HepG2 (cell line): ENCODE measurements around the gene CREBZF. TPM values are rescaled to one million over a fixed set of nuclear protein-coding genes. Genes with fewer than 3 reads are reported as not detected.

ENCODE experiments used
- ATAC-seq: fragments of 200-7000 bp; cut with Tn5 transposase; 3 replicates; pipeline ENCODE4 v1.9.1; 2020; ENCODE audit warnings: mild to moderate bottlenecking, moderate library complexity
- BruUV-seq: library from RNA; stranded (reverse); fragments of 400-500 nt; replicated peaks from 2 replicates; lab custom pipeline; 2021; lab: Mats Ljungman, UMichigan
- CTCF ChIA-PET: fragments of 300-600 bp; formaldehyde crosslinking; extraction: SDS; loops from one replicate; lab custom pipeline; 2021; ENCODE audit warnings: low total read pairs, inconsistent platforms, low intra/inter-chr PET ratio; lab: Yijun Ruan, JAX
- POLR2A ChIA-PET: fragments of 350-600 bp; sonication (Branson Sonifier 250); formaldehyde crosslinking; loops from one replicate; lab custom pipeline; 2020; ENCODE audit warnings: antibody characterized with exemption, inconsistent platforms; lab: Yijun Ruan, JAX
- DNase-seq: peaks from one replicate; pipeline ENCODE4 v3.0.0-alpha.2; 2015; ENCODE audit warnings: low spot score
- FAIRE-seq: peaks from 3 replicates; lab custom pipeline; 2011; peaks lifted over from hg19 to GRCh38; lab: Jason Lieb, UNC
- H2AFZ ChIP-seq: one replicate; pipeline ENCODE4 v1.6.1; 2011; ENCODE audit warnings: low read length, inconsistent platforms
- H3K27ac ChIP-seq: fragments of 300-600 bp; 3 replicates; pipeline ENCODE4 v1.8.0; 2011; ENCODE audit warnings: mixed run types, mild to moderate bottlenecking, mixed read lengths, low read length, inconsistent platforms; ENCODE audit not compliant: insufficient read depth; ENCODE audit errors: extremely low read length
- H3K27me3 ChIP-seq, 2 experiments: fragments of 200-600 bp in 1 of 2; 2 replicates in 1 of 2; 3 replicates in 1 of 2; pipeline versions ENCODE4 v1.6.0 to v1.8.0; 2011; ENCODE audit warnings: low read length in 2 of 2, mild to moderate bottlenecking in 2 of 2, moderate library complexity in 2 of 2, inconsistent platforms in 1 of 2; ENCODE audit not compliant: insufficient read depth in 2 of 2, control insufficient read depth in 1 of 2
- H3K36me3 ChIP-seq, 2 experiments: fragments of 200-600 bp in 1 of 2; replicated peaks in 1 of 2; 2 replicates in 1 of 2; 3 replicates in 1 of 2; pipeline versions ENCODE4 v1.5.1 to v1.8.0; 2011; ENCODE audit warnings: low read length in 2 of 2, inconsistent platforms in 1 of 2; ENCODE audit not compliant: insufficient read depth in 2 of 2, control insufficient read depth in 1 of 2
- H3K4me1 ChIP-seq: 2 replicates; pipeline ENCODE4 v1.5.1; 2012; ENCODE audit warnings: low read length, inconsistent platforms; ENCODE audit not compliant: insufficient read depth
- H3K4me2 ChIP-seq: 2 replicates; pipeline ENCODE4 v1.6.0; 2011; ENCODE audit warnings: low read depth, low read length, inconsistent platforms
- H3K4me3 ChIP-seq, 3 experiments: fragments of 200-600 bp in 1 of 3; sonication (generic), shearing (Covaris generic) in 1 of 3; replicated peaks in 1 of 3; 2 replicates each; pipeline ENCODE4 v1.5.1; 2011 to 2016; ENCODE audit warnings: low read length in 3 of 3, inconsistent platforms in 2 of 3, low read depth in 2 of 3, mild to moderate bottlenecking in 2 of 3, control low read depth in 1 of 3, mixed read lengths in 1 of 3; ENCODE audit not compliant: insufficient read depth in 1 of 3
- H3K79me2 ChIP-seq: one replicate; pipeline ENCODE4 v1.6.1; 2011; ENCODE audit warnings: low read length, inconsistent platforms; ENCODE audit not compliant: insufficient read depth
- H3K9ac ChIP-seq: 2 replicates; pipeline ENCODE4 v1.6.0; 2011; ENCODE audit warnings: mild to moderate bottlenecking, low read depth, low read length, inconsistent platforms; ENCODE audit not compliant: insufficient read depth
- H3K9me3 ChIP-seq: 2 replicates; pipeline ENCODE4 v1.5.1; 2012; ENCODE audit warnings: mild to moderate bottlenecking, low read length
- H4K20me1 ChIP-seq: 2 replicates; pipeline ENCODE4 v1.6.0; 2011; ENCODE audit warnings: inconsistent platforms, mild to moderate bottlenecking, low read length, moderate library complexity; ENCODE audit not compliant: insufficient read depth
- ARNT2 ChIP-seq: sonication (generic); formaldehyde crosslinking; IDR thresholded peaks from 2 replicates; pipeline ENCODE4 v1.8.0; 2022; ENCODE audit warnings: mild to moderate bottlenecking, low read depth, missing genetic modification reagents, moderate library complexity
- CBFB ChIP-seq: sonication (generic); formaldehyde crosslinking; IDR thresholded peaks from 2 replicates; pipeline ENCODE4 v1.4.0; 2020; ENCODE audit warnings: missing genetic modification reagents
- FOXC1 ChIP-seq: sonication (generic); formaldehyde crosslinking; IDR thresholded peaks from 2 replicates; pipeline ENCODE4 v1.8.0; 2022; ENCODE audit warnings: mild to moderate bottlenecking, missing genetic modification reagents, borderline replicate concordance
- GTF2F1 ChIP-seq: fragments of 150-350 bp; IDR thresholded peaks from 2 replicates; pipeline ENCODE4 v1.6.1; 2014; ENCODE audit warnings: low read length
- IRF2 ChIP-seq: IDR thresholded peaks from 2 replicates; pipeline ENCODE4 v1.6.1; 2018; ENCODE audit warnings: missing genetic modification reagents, missing compliant biosample characterization
- MLLT10 ChIP-seq: sonication (generic); formaldehyde crosslinking; IDR thresholded peaks from 2 replicates; pipeline ENCODE4 v1.4.0; 2020; ENCODE audit warnings: missing genetic modification reagents
- NR2F2 ChIP-seq: IDR thresholded peaks from 2 replicates; pipeline ENCODE4 v1.6.1; 2012; ENCODE audit warnings: low read depth, inconsistent platforms, borderline replicate concordance
- SALL1 ChIP-seq: sonication (generic); formaldehyde crosslinking; IDR thresholded peaks from 2 replicates; pipeline ENCODE4 v1.8.0; 2022; ENCODE audit warnings: mild to moderate bottlenecking, missing genetic modification reagents
- ZNF354B ChIP-seq: sonication (generic); formaldehyde crosslinking; IDR thresholded peaks from 2 replicates; pipeline ENCODE4 v1.8.0; 2022; ENCODE audit warnings: mild to moderate bottlenecking, missing genetic modification reagents
- in situ Hi-C: cut with HindIII; loops from 2 replicates; pipeline ENCODE4 v1.10.0; 2017; ENCODE audit warnings: low pct_unique_long_range_greater_than_20kb; ENCODE audit not compliant: extremely low pct_ligation_motif_present
- intact Hi-C: fragments of 100-400 bp; cut with micrococcal nuclease; formaldehyde crosslinking; loops from one replicate; pipeline ENCODE4 v1.10.0; 2022; ENCODE audit not compliant: unreplicated experiment
- polyA plus RNA-seq, 8 experiments: library from polyadenylated mRNA; depleted of rRNA in 3 of 8; stranded (reverse) in 7 of 8; unstranded in 1 of 8; fragments of >200 nt; fragmentation: Illumina TruSeq in 4 of 8; extraction: Trizol in 4 of 8; gene quantifications; 2 replicates each; pipeline versions ENCODE4 v1.2.1 to v1.2.3, GENCODE V29; 2011 to 2016; ENCODE audit warnings: low read depth in 4 of 8, missing spikeins in 1 of 8, mixed read lengths in 1 of 8; ENCODE audit not compliant: insufficient read depth in 1 of 8
- total RNA-seq, 5 experiments: library from RNA; depleted of rRNA; stranded (reverse); fragments of >200 nt; fragmentation: Illumina TruSeq; extraction: Trizol; gene quantifications; 2 replicates each; pipeline ENCODE4 v1.2.3, GENCODE V29; 2016; ENCODE audit warnings: low read depth in 1 of 5
- TF ChIP-seq, protein P1 (sequence below): sonication (generic); formaldehyde crosslinking; IDR thresholded peaks from 2 replicates; pipeline ENCODE4 v1.4.0; 2020; ENCODE audit warnings: missing genetic modification reagents, borderline replicate concordance

Gene CREBZF
- total and polyA plus RNA-seq, 2 of the 13 experiments (the other 11 are each of a cell fraction or from before 2014, with no cell fraction given) = 30.6 to 43.1 TPM

DNA sequence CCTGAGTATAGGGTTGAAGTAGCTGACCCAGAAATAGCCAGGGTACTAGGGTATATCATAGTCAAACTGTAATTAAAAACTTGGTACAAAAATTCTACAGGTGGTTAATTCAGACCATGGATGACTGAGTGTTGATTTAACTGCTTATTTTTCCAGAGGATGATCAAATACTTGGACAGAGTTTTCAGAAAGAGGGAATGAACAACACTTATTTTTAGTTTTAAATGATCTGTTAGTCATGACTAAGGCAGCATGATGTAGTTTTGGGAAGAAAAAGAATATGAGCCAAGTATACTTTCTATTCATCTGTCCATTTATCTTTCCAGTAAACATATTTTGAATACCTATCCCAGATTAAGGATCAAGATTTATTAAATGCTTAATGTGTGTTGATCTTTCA, 40.9 kb upstream of the CREBZF start:
- POLR2A ChIA-PET = no interaction called here
- no peak for ATAC-seq
- H3K27ac ChIP-seq = no peak overlapping the region
- no peak overlapping the region for H2AFZ ChIP-seq
- no peaks in the 10 kb centered on the region for H3K27me3 ChIP-seq
- no peaks in the 10 kb centered on the region for H3K9me3 ChIP-seq
- no peak overlapping the region for H3K9ac ChIP-seq
- intact Hi-C loops = no loop called here
- no peak for DNase-seq
- H3K4me3 ChIP-seq = no peak overlapping the region
- H3K4me1 ChIP-seq = no peaks in the 10 kb centered on the region
- H3K36me3 ChIP-seq = no peaks in the 10 kb centered on the region
- in situ Hi-C loops = no loop called here
- H3K79me2 ChIP-seq = no peaks in the 10 kb centered on the region
- no peak for FAIRE-seq
- TF ChIP-seq IRF2 (CRISPR knock-in tag) (no peak), ARNT2 (CRISPR knock-in tag) (no peak), NR2F2 (no peak), FOXC1 (CRISPR knock-in tag) (no peak), CBFB (no peak), MLLT10 (no peak), GTF2F1 (no peak), ZNF354B (CRISPR knock-in tag) (no peak), SALL1 (CRISPR knock-in tag) (no peak)
- TF ChIP-seq, protein P1, sequence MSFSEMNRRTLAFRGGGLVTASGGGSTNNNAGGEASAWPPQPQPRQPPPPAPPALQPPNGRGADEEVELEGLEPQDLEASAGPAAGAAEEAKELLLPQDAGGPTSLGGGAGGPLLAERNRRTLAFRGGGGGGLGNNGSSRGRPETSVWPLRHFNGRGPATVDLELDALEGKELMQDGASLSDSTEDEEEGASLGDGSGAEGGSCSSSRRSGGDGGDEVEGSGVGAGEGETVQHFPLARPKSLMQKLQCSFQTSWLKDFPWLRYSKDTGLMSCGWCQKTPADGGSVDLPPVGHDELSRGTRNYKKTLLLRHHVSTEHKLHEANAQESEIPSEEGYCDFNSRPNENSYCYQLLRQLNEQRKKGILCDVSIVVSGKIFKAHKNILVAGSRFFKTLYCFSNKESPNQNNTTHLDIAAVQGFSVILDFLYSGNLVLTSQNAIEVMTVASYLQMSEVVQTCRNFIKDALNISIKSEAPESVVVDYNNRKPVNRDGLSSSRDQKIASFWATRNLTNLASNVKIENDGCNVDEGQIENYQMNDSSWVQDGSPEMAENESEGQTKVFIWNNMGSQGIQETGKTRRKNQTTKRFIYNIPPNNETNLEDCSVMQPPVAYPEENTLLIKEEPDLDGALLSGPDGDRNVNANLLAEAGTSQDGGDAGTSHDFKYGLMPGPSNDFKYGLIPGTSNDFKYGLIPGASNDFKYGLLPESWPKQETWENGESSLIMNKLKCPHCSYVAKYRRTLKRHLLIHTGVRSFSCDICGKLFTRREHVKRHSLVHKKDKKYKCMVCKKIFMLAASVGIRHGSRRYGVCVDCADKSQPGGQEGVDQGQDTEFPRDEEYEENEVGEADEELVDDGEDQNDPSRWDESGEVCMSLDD = no peak
- TF ChIP-seq, all 625 proteins: peak for 0
- no peak overlapping the region for H3K4me2 ChIP-seq
- CTCF ChIA-PET = no interaction called here
- BruUV-seq = no TSS peak
- no peaks in the 10 kb centered on the region; the same call in 1 of the 2 replicates for H4K20me1 ChIP-seq
